PC-3 (cell line): ENCODE data around the gene NDUFA7. TPM values are rescaled to one million over a fixed set of nuclear protein-coding genes. Genes with fewer than 3 reads are reported as not detected.

Experiments used
- ATAC-seq: fragments of 200-7000 bp; cut with Tn5 transposase; 2 replicates; pipeline ENCODE4 v1.9.1; 2020; ENCODE audit warnings: mild to moderate bottlenecking, moderate library complexity
- BruUV-seq: library from RNA; stranded (reverse); fragments of 400-500 nt; replicated peaks from 2 replicates; lab custom pipeline; 2021; lab: Mats Ljungman, UMichigan
- CTCF ChIA-PET: fragments of 300-600 bp; sonication (Branson Sonifier 250); formaldehyde crosslinking; loops from one replicate; lab custom pipeline; 2022; ENCODE audit warnings: antibody characterized with exemption; lab: Charles Lee
- POLR2A ChIA-PET: fragments of 300-600 bp; sonication (Branson Sonifier 250); formaldehyde crosslinking; loops from one replicate; lab custom pipeline; 2022; ENCODE audit warnings: antibody characterized with exemption; ENCODE audit not compliant: unreplicated experiment; lab: Charles Lee
- DNase-seq: peaks from one replicate; pipeline ENCODE4 v3.0.0-alpha.2; 2015
- H2AFZ ChIP-seq: fragments of 300-600 bp; sonication (generic); 2 replicates; pipeline ENCODE4 v1.6.0; 2016; ENCODE audit warnings: antibody characterized with exemption, low read length
- H3F3A ChIP-seq: fragments of 300-600 bp; sonication (generic); one replicate; pipeline ENCODE4 v1.6.0; 2017; ENCODE audit warnings: antibody characterized with exemption, low read length, control low read depth, mild to moderate bottlenecking; ENCODE audit not compliant: unreplicated experiment
- H3K27ac ChIP-seq: fragments of 300-600 bp; sonication (generic); 2 replicates; pipeline ENCODE4 v1.5.1; 2016; ENCODE audit warnings: mild to moderate bottlenecking, low read length
- H3K27me3 ChIP-seq: fragments of 300-600 bp; sonication (generic); 2 replicates; pipeline ENCODE4 v1.6.1; 2016; ENCODE audit warnings: low read length, mixed read lengths
- H3K36me3 ChIP-seq: fragments of 300-600 bp; sonication (generic); 2 replicates; pipeline ENCODE4 v1.6.1; 2016; ENCODE audit warnings: low read depth, mixed run types, low read length, mixed read lengths
- H3K4me1 ChIP-seq: fragments of 300-600 bp; sonication (generic); 2 replicates; pipeline ENCODE4 v1.5.1; 2016; ENCODE audit warnings: low read length; ENCODE audit not compliant: insufficient read depth
- H3K4me2 ChIP-seq: fragments of 300-600 bp; sonication (generic); 2 replicates; pipeline ENCODE4 v1.6.0; 2016; ENCODE audit warnings: low read length
- H3K4me3 ChIP-seq: fragments of 300-600 bp; sonication (generic); 2 replicates; pipeline ENCODE4 v1.5.1; 2016; ENCODE audit warnings: mild to moderate bottlenecking, low read length, mixed read lengths
- H3K79me2 ChIP-seq: fragments of 300-600 bp; sonication (generic); 2 replicates; pipeline ENCODE4 v1.6.1; 2017; ENCODE audit warnings: low read length, mixed read lengths
- H3K9ac ChIP-seq: fragments of 300-600 bp; sonication (generic); 2 replicates; pipeline ENCODE4 v1.6.0; 2016; ENCODE audit warnings: mild to moderate bottlenecking, low read length
- H3K9me2 ChIP-seq: fragments of 300-600 bp; sonication (generic); replicated peaks from 2 replicates; pipeline ENCODE4 v1.6.1; 2016; ENCODE audit warnings: mixed run types, low read length, mixed read lengths
- H3K9me3 ChIP-seq: fragments of 300-600 bp; sonication (generic); 2 replicates; pipeline ENCODE4 v1.6.1; 2016; ENCODE audit warnings: low read length, mixed read lengths
- H4K20me1 ChIP-seq: fragments of 300-600 bp; sonication (generic); 2 replicates; pipeline ENCODE4 v1.6.1; 2016; ENCODE audit warnings: low read length, mixed read lengths
- EZH2 ChIP-seq: fragments of 300-600 bp; sonication (generic); IDR thresholded peaks from one replicate; pipeline ENCODE4 v1.6.1; 2017; ENCODE audit warnings: antibody characterized with exemption, mild to moderate bottlenecking, low read length; ENCODE audit not compliant: unreplicated experiment
- EZH2phosphoT487 ChIP-seq: fragments of 300-600 bp; sonication (generic); IDR thresholded peaks from 2 replicates; pipeline ENCODE4 v1.6.1; 2018; ENCODE audit warnings: mild to moderate bottlenecking, antibody characterized with exemption, low read length, borderline replicate concordance
- intact Hi-C: fragments of 100-400 bp; cut with micrococcal nuclease; formaldehyde crosslinking; loops from 2 replicates; pipeline ENCODE4 v1.9.0; 2023
- total RNA-seq: library from RNA; depleted of rRNA; stranded (reverse); fragments of >200 nt; gene quantifications from 2 replicates; pipeline ENCODE4 v1.2.3, GENCODE V29; 2014
- TF ChIP-seq, protein P1 (sequence below): fragments of 300-600 bp; sonication (generic); conservative IDR thresholded peaks from 2 replicates; pipeline ENCODE4 v1.5.1; 2017; ENCODE audit warnings: antibody characterized with exemption, low read depth, mild to moderate bottlenecking, low read length

Gene NDUFA7
- total RNA-seq, 1 experiment from 2014 or later = 144 TPM

DNA sequence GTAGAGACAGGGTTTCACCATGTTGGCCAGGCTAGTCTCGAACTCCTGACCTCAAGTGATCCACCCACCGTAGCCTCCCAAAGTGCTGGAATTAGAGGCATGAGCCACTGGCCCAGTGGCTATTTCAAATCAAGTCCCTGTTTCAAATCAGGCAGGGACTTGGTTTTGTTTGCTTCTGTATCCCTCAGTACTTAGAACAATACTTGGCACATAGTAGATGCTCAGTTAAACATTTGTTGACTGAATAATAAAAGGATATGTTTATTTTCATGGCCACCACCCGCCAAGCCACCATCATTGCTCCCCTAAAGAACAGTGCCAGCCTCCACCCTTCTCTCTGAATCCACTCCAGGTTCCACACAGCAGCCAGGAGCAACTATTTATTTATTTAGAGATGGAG, 4.3 kb upstream of the NDUFA7 start:
- TF ChIP-seq, protein P1, sequence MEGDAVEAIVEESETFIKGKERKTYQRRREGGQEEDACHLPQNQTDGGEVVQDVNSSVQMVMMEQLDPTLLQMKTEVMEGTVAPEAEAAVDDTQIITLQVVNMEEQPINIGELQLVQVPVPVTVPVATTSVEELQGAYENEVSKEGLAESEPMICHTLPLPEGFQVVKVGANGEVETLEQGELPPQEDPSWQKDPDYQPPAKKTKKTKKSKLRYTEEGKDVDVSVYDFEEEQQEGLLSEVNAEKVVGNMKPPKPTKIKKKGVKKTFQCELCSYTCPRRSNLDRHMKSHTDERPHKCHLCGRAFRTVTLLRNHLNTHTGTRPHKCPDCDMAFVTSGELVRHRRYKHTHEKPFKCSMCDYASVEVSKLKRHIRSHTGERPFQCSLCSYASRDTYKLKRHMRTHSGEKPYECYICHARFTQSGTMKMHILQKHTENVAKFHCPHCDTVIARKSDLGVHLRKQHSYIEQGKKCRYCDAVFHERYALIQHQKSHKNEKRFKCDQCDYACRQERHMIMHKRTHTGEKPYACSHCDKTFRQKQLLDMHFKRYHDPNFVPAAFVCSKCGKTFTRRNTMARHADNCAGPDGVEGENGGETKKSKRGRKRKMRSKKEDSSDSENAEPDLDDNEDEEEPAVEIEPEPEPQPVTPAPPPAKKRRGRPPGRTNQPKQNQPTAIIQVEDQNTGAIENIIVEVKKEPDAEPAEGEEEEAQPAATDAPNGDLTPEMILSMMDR = no peak
- TF ChIP-seq EZH2 (no peak), EZH2phosphoT487 (no peak)
- H3K36me3 ChIP-seq = peaks cover 21% of the 10 kb centered on the region
- no peaks in the 10 kb centered on the region for H3K9me2 ChIP-seq
- intact Hi-C loops = no loop called here
- no peak for ATAC-seq
- peaks cover 22% of the 10 kb centered on the region for H4K20me1 ChIP-seq
- peaks cover 11% of the 10 kb centered on the region for H3K4me1 ChIP-seq
- CTCF ChIA-PET = no interaction called here
- no TSS peak for BruUV-seq
- POLR2A ChIA-PET = no interaction called here
- DNase-seq = no peak
- H3K9ac ChIP-seq = no peak overlapping the region
- peaks cover 29% of the 10 kb centered on the region for H3K79me2 ChIP-seq
- no peak overlapping the region for H3K4me3 ChIP-seq
- no peak overlapping the region for H3K4me2 ChIP-seq
- no peaks in the 10 kb centered on the region for H3F3A ChIP-seq
- no peaks in the 10 kb centered on the region for H3K27me3 ChIP-seq
- H3K27ac ChIP-seq = no peak overlapping the region
- H3K9me3 ChIP-seq = no peaks in the 10 kb centered on the region
- no peak overlapping the region for H2AFZ ChIP-seq

DNA sequence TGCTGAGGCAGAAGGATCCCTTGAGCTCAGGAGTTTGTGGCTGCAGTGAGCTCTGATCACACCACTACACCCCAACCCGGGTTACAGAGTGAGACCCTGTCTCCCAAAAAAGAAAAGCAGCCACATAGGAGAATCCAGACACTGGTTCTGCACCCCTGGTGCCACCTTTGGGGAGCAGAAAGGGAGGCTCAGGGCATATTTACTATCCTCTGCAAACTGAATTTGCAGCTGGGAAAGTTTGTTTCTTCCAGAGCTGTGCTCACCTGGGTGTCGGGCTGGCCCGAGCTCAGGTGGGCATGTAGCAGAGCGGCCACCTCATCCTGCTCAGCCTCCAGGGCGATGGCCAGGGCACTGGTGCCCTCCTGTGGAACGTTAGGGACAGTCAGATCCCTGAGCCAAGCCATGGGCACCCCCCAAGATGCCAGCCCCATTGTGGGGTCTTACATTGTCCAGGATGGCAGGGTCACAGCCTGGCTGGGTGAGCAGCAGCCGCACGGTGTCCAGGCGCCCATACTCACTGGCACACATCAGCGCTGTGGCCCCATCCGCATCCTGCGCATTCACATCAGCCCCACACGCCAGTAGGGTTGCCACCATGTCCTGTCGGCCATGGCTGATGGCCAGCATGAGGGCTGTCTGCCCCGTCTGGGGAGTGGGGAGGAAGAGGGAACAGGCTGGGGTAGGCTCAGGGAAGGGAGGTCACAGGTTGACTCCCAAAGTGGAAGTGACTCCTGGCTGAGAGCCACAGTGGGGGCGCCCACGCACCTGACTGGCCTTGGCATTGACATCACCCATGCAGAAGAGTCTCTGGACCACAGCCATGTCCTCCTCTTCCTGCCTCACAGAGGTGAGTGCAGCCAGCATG, 3.2 kb upstream of the NDUFA7 start:
- no TSS peak for BruUV-seq
- POLR2A ChIA-PET = no interaction called here
- CTCF ChIA-PET = interaction anchor here (0.5 to 0.7 kb wide), 3 partner anchors 58 to 99 kb away, joined by 3 to 18 read pairs (median 6); no protein-coding TSS in a partner anchor
- Histone ChIP-seq H3K79me2 (peaks cover 39% of the 10 kb centered on the region), H3K4me1 (peaks cover 19% of the 10 kb centered on the region), H2AFZ (no peak overlapping the region), H3K4me3 (no peak overlapping the region), H3K27me3 (no peaks in the 10 kb centered on the region), H3K4me2 (no peak overlapping the region), H3K9ac (no peak overlapping the region), H4K20me1 (peaks cover 22% of the 10 kb centered on the region), H3K36me3 (peaks cover 21% of the 10 kb centered on the region), H3K9me3 (no peaks in the 10 kb centered on the region), H3K9me2 (no peaks in the 10 kb centered on the region), H3K27ac (no peak overlapping the region), H3F3A (no peaks in the 10 kb centered on the region)
- intact Hi-C loops = no loop called here
- ATAC-seq (peak; percentile 16; the same call in 1 of the 2 replicates), DNase-seq (peak; percentile 32)
- TF ChIP-seq EZH2 (no peak), EZH2phosphoT487 (no peak)
- TF ChIP-seq, protein P1 = peak; percentile 40; the same call in 1 of the 2 replicates

DNA sequence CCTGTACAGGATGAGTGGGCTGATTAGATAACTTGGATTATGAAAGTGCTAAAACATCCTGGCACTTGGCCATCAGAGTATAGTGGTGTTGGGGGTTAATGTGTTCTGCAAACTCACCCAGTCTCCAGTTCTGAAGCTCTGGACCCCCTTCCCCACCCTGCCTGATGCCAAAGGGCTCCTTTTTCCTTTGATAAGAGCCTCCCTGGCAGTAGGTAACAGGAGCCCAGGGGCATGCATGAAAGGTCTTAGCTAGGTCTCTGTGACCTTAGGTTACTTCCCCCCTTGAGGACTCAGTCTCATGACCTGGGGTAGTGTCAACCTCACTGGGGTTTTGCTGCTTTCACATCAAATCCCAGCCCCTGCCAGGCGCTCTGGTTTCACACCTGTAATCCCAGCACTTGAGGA, 2.6 kb upstream of the NDUFA7 start:
- ChIA-PET CTCF (interaction anchor here (0.5 to 0.6 kb wide), 2 partner anchors 57 to 67 kb away, joined by 3 to 6 read pairs; no protein-coding TSS in a partner anchor), POLR2A (no interaction called here)
- H2AFZ ChIP-seq = no peak overlapping the region
- ATAC-seq (no peak), DNase-seq (no peak)
- H3K27ac ChIP-seq = no peak overlapping the region
- no TSS peak for BruUV-seq
- no peaks in the 10 kb centered on the region for H3F3A ChIP-seq
- peaks cover 22% of the 10 kb centered on the region for H4K20me1 ChIP-seq
- H3K4me2 ChIP-seq = no peak overlapping the region; the same call in 1 of the 2 replicates
- H3K27me3 ChIP-seq = no peaks in the 10 kb centered on the region
- TF ChIP-seq EZH2phosphoT487 (no peak), EZH2 (no peak)
- TF ChIP-seq, protein P1 = no peak
- H3K9me3 ChIP-seq = no peaks in the 10 kb centered on the region
- H3K9me2 ChIP-seq = no peaks in the 10 kb centered on the region
- H3K79me2 ChIP-seq = peaks cover 43% of the 10 kb centered on the region
- H3K9ac ChIP-seq = no peak overlapping the region
- H3K4me1 ChIP-seq = peaks cover 19% of the 10 kb centered on the region
- intact Hi-C loops = no loop called here
- peaks cover 21% of the 10 kb centered on the region for H3K36me3 ChIP-seq
- H3K4me3 ChIP-seq = peak overlapping the region; percentile 99; the same call in 1 of the 2 replicates
